Lower lobe of right lung (tissue), 2 donors: ENCODE results near the gene DCDC2. TPM values are rescaled to one million over a fixed set of nuclear protein-coding genes. Genes with fewer than 3 reads are reported as not detected.
"Not testable (repeated sequence)": the region's sequence is repeated elsewhere in the genome, so short reads cannot be mapped to it uniquely, and the experiment has no call there.

Experiments
- ATAC-seq, 2 donors: fragments of 200-7000 bp; cut with Tn5 transposase; one replicate each; pipeline ENCODE4 v1.9.1; 2020 to 2022; ENCODE audit warnings: mild to moderate bottlenecking in 2 of 2, moderate library complexity in 2 of 2
- DNase-seq: peaks from one replicate; pipeline ENCODE4 v3.0.0-alpha.2; 2020
- H3K27ac ChIP-seq: fragments of 200-600 bp; one replicate; pipeline ENCODE4 v1.8.0; 2022
- H3K27me3 ChIP-seq: fragments of 200-600 bp; one replicate; pipeline ENCODE4 v1.8.0; 2022; ENCODE audit warnings: low read depth
- H3K36me3 ChIP-seq: fragments of 200-600 bp; one replicate; pipeline ENCODE4 v1.8.0; 2022; ENCODE audit warnings: mild to moderate bottlenecking
- H3K4me1 ChIP-seq: fragments of 200-600 bp; one replicate; pipeline ENCODE4 v1.8.0; 2022
- H3K4me3 ChIP-seq: fragments of 200-600 bp; one replicate; pipeline ENCODE4 v1.8.0; 2022; ENCODE audit warnings: mild to moderate bottlenecking
- H3K9me3 ChIP-seq: fragments of 200-600 bp; one replicate; pipeline ENCODE4 v1.8.0; 2022
- CTCF ChIP-seq: fragments of 200-600 bp; IDR thresholded peaks from one replicate; pipeline ENCODE4 v1.8.0; 2022; ENCODE audit warnings: antibody characterized with exemption, mild to moderate bottlenecking
- intact Hi-C: fragments of 100-400 bp; cut with DNase I; formaldehyde crosslinking; loops from one replicate; pipeline ENCODE4 v1.11.0; 2022
- total RNA-seq: library from RNA; stranded (reverse); fragmentation: NEBNext Ultra II Directional; extraction: Animal tissue kit (Norgen Biotek cat#: 25700); gene quantifications from one replicate; pipeline ENCODE4 v1.2.1, GENCODE V29; 2021
- donor health status: DM: no; HTN: yes; CAD: no; lungs with severe emphysema.

Gene DCDC2
- total RNA-seq, 1 donor from 2014 or later, result 5.6 TPM

GRCh38 chr6:24148154-24148570 lies 209.7 kb downstream of the DCDC2 start:
- Histone ChIP-seq H3K9me3 (no peaks in the 10 kb centered on the region), H3K36me3 (no peaks in the 10 kb centered on the region), H3K4me1 (no peaks in the 10 kb centered on the region), H3K27me3 (no peaks in the 10 kb centered on the region), H3K27ac (no peak overlapping the region), H3K4me3 (no peak overlapping the region)
- DNase-seq (no peak), ATAC-seq (no peak)
- TF ChIP-seq CTCF, result no peak
- intact Hi-C loops, result no loop called here

GRCh38 chr6:24147511-24148153 lies 210.2 kb downstream of the DCDC2 start:
- H3K27ac ChIP-seq, result no peak overlapping the region
- TF ChIP-seq CTCF, result no peak
- intact Hi-C loops, result no loop called here
- ATAC-seq (no peak), DNase-seq (no peak)
- H3K9me3 ChIP-seq, result no peaks in the 10 kb centered on the region
- no peaks in the 10 kb centered on the region for H3K27me3 ChIP-seq
- H3K4me1 ChIP-seq, result no peaks in the 10 kb centered on the region
- H3K36me3 ChIP-seq, result no peaks in the 10 kb centered on the region
- H3K4me3 ChIP-seq, result no peak overlapping the region

- Histone ChIP-seq H3K27ac (no peak overlapping the region), H3K36me3 (no peaks in the 10 kb centered on the region), H3K9me3 (no peaks in the 10 kb centered on the region), H3K4me1 (no peaks in the 10 kb centered on the region), H3K4me3 (no peak overlapping the region), H3K27me3 (no peaks in the 10 kb centered on the region)
- intact Hi-C loops, result no loop called here
- ATAC-seq (no peak), DNase-seq (no peak)
- TF ChIP-seq CTCF, result no peak
Observed at GRCh38 chr6:24146871-24147270, 211.0 kb downstream of the DCDC2 start.

- ATAC-seq, result no peak
- no peak overlapping the region for H3K4me3 ChIP-seq
- intact Hi-C loops, result no loop called here
- no peak overlapping the region for H3K27ac ChIP-seq
- DNase-seq, result no peak
- no peaks in the 10 kb centered on the region for H3K36me3 ChIP-seq
- no peak for TF ChIP-seq CTCF
- no peaks in the 10 kb centered on the region for H3K4me1 ChIP-seq
- no peaks in the 10 kb centered on the region for H3K27me3 ChIP-seq
- no peaks in the 10 kb centered on the region for H3K9me3 ChIP-seq
Observed at GRCh38 chr6:24145690-24146131, 212.1 kb downstream of the DCDC2 start.

- H3K4me3 ChIP-seq, DNase-seq, H3K9me3 ChIP-seq, H3K27ac ChIP-seq, ATAC-seq, H3K36me3 ChIP-seq, H3K4me1 ChIP-seq, H3K27me3 ChIP-seq, intact Hi-C loops: not testable (repeated sequence)
Observed at GRCh38 chr6:24142733-24143132, 215.1 kb downstream of the DCDC2 start.

- Histone ChIP-seq H3K36me3 (no peaks in the 10 kb centered on the region), H3K4me3 (no peak overlapping the region), H3K27ac (no peak overlapping the region), H3K9me3 (no peaks in the 10 kb centered on the region), H3K4me1 (no peaks in the 10 kb centered on the region), H3K27me3 (no peaks in the 10 kb centered on the region)
- TF ChIP-seq CTCF, result no peak
- intact Hi-C loops, result no loop called here
- DNase-seq, result peak; percentile 48
- peak; percentile 21 to 30 for ATAC-seq
Observed at GRCh38 chr6:24140591-24140990, 217.3 kb downstream of the DCDC2 start.
